Kasumi-1 (cell line): Measurements from ENCODE around the gene RASSF4.

Experiments
- DNase-seq, 2 experiments: peaks; one replicate each; lab custom pipeline; 2025; lab: John Stamatoyannopoulos, UW

Gene RASSF4

DNA sequence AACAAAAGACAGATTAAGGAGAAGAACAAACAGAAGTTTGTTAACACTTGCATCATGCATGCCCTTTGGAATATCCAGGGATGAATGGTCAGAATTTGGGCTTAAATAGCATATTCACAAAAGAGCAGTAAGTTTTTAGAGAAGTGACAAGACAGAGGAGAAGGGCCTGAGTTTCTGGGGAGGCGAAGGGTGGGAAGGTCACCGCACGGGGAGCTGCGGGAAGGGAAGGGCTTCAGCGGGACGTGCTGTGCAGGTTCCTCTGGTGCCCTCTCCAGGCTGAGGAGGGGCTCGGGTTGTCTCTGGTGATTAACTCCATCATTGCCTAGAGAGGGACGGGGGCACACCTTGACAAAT lies 30.7 kb downstream of the RASSF4 start:
- DNase-seq, result peak; percentile 33 to 38

- DNase-seq, result no peak
Measured at GRCh38 chr10:44990965-44991364, 31.4 kb downstream of the RASSF4 start.

GRCh38 chr10:44991571-44991970 lies 32.0 kb downstream of the RASSF4 start:
- no peak for DNase-seq

DNA sequence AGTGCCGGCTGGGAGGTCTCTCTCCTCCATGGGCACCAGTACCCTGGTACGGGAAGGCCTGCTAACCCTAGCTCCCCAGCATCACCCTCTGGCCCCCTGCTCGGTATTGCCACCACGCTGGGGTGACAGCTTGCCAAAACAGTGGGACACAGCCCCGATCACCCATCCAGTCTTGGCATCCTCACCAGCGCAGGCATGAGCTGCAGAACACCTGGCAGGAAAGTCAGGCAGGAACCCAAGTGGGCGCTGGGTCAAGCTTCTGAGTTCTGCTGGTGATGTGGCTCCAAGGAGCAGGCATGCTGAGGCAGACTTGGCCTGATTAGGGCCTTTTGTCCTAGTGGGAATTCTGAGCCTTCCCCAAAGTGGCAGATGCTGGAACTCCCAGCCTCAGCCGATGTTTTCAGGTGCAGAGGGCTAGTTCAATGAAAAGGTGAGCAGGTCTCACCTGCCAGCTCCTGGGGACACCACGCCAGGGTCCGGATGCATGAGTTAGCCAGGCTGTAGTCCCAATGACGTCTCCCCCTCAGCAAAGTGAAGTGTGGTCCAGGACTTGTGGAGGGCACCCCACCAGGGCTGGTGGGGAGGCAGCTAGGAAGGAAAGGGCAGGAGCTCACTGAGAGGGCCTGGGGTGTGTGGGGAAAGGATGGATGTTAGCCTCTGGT lies 32.6 kb downstream of the RASSF4 start:
- DNase-seq, result no peak

- no peak for DNase-seq
Measured at GRCh38 chr10:44992732-44993225, 33.2 kb downstream of the RASSF4 start.

- DNase-seq, result no peak
Measured at GRCh38 chr10:44993226-44993921, 33.8 kb downstream of the RASSF4 start.

DNA sequence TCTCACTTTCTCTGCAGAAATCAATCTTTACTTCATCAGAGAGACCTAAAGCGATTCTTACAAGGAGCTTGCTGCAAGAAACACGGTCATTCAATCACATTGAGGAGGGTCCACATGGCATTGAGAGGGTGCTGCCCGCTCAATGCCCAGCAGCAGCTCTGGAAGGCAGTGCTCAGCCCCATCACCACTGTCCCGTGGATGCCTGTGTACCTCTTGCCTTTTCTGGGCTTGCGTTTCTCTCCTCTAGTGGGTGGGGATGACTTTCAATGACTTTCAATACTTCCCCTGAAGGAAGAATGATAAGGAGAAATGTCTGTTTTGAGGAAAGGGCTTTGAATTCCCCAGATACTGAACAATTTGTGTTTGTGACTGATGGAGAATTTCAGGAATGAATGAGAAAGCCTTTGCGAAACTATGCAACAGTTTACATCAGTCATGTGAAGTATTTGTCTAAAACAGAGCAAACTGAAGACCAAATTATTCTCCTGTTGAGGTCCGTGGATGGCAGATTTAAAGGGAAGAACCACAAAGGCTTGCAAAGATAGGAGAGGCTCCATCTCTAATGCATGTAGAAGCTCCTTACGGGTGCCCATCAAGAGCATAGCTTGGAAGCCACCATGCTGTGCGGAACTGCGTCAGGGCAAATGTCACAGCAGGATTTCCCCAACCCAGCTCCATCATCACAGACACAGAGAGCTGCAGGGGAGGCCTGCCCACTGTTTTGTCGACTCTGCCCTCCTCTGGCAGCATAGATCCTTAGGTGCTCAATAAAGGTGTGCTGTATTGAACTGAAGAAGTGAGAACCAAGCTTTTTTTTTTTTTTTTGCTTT lies 34.5 kb downstream of the RASSF4 start:
- DNase-seq, result no peak

- no peak for DNase-seq
Measured at GRCh38 chr10:44994752-44995530, 35.3 kb downstream of the RASSF4 start.

- DNase-seq, result peak in 1 of 2 experiments; percentile 48
Measured at GRCh38 chr10:44995581-44995913, 35.9 kb downstream of the RASSF4 start.

DNA sequence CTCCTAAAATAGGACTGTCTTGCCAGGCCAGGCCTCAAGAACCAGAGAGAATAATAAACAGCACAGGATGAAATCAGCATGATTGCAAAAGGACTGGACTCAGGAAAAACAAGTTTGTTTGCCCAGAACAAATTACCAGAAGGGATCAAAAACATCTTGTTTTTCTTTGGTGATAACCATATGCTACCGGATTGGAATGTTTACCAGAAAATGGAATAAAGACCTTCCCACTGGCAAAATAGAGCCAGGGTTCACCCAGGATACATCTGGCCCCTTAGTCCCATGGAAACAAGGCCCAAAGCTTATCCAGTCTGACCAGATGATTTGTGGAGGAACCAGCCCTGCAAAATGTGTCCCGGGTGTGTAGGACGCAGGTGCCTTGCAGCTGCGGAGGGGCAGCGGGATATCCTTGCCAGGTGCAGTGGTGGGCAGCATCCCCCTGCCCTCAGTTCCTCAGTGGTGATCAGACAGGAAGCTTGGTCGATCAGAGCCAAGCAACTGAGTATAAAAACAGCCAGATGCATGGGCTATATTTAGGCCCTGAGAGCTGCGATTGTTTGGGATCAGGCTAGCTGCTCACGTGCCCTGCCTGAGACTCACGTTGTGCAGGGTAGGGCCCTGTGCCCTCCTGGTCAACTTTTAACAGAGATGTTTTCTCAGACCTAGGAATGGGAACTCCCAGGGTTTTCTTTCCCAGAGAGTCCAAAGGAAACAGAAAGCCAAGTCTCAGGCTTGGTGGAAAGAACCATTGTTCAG lies 36.5 kb downstream of the RASSF4 start:
- peak; percentile 28 to 48 for DNase-seq

GRCh38 chr10:44997105-44997748 lies 37.6 kb downstream of the RASSF4 start:
- no peak for DNase-seq

DNA sequence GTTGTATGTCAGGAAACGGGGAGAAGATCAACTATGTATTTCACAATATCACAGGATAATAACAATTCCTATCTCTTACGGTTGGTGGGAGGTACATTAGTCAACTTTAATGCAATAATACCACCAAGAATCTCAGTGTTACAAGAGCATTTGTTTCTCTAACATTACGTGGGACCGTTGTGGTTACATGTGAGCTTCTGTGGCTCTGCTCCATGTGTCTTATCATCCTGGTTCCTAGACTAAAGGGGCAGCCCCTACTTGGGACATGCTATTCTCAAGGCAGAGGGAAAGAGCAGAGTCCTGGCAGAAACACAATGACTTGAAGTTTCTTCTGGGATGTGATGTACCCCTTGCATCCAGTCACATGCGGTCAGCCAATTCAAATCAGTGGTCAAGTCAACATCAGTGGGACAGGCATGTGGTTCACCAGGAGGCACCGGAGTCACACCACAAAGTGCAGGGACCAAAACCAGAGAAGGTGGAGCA lies 38.6 kb downstream of the RASSF4 start:
- no peak for DNase-seq

- no peak for DNase-seq
Measured at GRCh38 chr10:45000138-45000751, 40.6 kb downstream of the RASSF4 start.

- peak; percentile 75 to 86 for DNase-seq
Measured at GRCh38 chr10:45000752-45001380, 41.3 kb downstream of the RASSF4 start, which contains the start of gene ZNF22. Gene ZNF22 (plus strand): TSS chr10:45000923. CDS start chr10:45003369, 2,446 bp downstream.

DNA sequence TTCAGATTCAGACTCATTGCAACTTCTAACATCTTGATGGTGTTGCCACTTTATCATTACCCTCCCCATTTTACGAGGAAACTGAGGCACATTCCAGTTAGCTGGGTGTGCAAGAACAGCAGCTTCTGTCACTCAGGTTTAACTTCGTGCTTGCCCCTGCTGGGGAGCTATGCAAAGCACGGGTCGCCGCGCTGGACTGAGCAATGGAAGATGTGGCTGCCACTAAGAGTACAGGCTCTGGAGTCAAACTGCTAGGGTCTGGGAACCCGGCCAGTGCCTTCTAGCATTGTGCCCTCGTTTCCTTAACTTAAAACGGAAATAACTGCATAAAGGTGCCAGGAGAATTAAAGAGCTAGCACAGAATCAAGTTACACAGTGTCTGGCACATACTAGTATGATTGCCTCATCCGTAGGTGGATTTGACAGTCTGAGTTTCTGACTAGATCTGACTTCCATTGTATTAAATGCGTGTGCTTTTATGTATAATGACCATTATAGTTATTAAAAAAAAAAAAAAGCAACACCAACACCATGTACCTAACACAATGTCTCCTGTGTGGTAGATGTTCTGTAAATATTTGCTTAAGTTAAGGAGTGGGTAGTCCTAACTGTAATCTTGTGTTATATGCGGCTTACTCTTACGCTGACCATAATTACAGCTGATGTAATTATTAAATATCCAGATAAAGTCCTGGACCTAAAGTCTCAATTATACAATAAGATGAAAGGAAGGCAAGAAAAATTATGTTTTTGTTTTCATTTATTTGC lies 42.0 kb downstream of the RASSF4 start:
- DNase-seq, result peak in 1 of 2 experiments; percentile 63

DNA sequence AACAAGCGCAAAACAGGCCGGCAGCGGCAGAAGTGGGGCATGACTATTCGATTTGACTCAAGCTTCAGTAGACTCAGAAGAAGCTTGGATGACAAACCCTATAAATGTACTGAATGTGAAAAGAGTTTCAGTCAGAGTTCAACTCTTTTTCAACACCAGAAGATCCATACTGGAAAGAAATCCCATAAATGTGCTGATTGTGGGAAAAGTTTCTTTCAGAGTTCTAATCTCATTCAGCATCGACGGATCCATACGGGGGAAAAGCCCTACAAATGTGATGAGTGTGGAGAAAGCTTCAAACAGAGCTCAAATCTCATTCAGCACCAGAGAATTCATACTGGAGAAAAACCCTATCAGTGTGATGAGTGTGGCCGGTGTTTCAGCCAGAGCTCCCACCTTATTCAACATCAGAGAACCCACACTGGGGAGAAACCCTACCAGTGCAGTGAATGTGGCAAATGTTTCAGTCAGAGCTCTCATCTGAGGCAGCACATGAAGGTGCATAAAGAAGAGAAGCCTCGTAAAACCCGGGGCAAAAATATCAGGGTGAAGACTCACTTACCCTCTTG lies 43.9 kb downstream of the RASSF4 start:
- DNase-seq, result no peak

GRCh38 chr10:45004661-45005060 lies 45.1 kb downstream of the RASSF4 start:
- DNase-seq, result no peak

- DNase-seq, result no peak
Measured at GRCh38 chr10:45005284-45005683, 45.7 kb downstream of the RASSF4 start.
